Effector CD8-positive, alpha-beta T cell (primary cell): ENCODE measurements around the gene UFD1.

ENCODE experiments used
- DNase-seq: peaks from one replicate; lab custom pipeline; 2025; lab: John Stamatoyannopoulos, UW

The UFD1 gene

GRCh38 chr22:19516378-19517170 is 37.6 kb upstream of the UFD1 start:
- no peak for DNase-seq

- no peak for DNase-seq
Measured at GRCh38 chr22:19515654-19516377, 36.8 kb upstream of the UFD1 start.

- DNase-seq = no peak
Measured at GRCh38 chr22:19514831-19515565, 36.0 kb upstream of the UFD1 start.

GRCh38 chr22:19513823-19514222 is 34.8 kb upstream of the UFD1 start:
- DNase-seq = no peak

GRCh38 chr22:19510919-19511341 is 31.9 kb upstream of the UFD1 start:
- no peak for DNase-seq

GRCh38 chr22:19509923-19510322 is 30.9 kb upstream of the UFD1 start:
- DNase-seq = no peak

- DNase-seq = no peak
Measured at GRCh38 chr22:19509191-19509590, 30.2 kb upstream of the UFD1 start.

- DNase-seq = no peak
Measured at GRCh38 chr22:19508024-19508776, 29.2 kb upstream of the UFD1 start.

GRCh38 chr22:19507534-19507861 is 28.5 kb upstream of the UFD1 start:
- DNase-seq = no peak

- no peak for DNase-seq
Measured at GRCh38 chr22:19506212-19506611, 27.2 kb upstream of the UFD1 start.

- no peak for DNase-seq
Measured at GRCh38 chr22:19505735-19506126, 26.7 kb upstream of the UFD1 start.

GRCh38 chr22:19504900-19505734 is 26.1 kb upstream of the UFD1 start:
- no peak for DNase-seq

- DNase-seq = no peak
Measured at GRCh38 chr22:19503869-19504268, 24.9 kb upstream of the UFD1 start.

GRCh38 chr22:19503367-19503766 is 24.4 kb upstream of the UFD1 start:
- DNase-seq = no peak

- no peak for DNase-seq
Measured at GRCh38 chr22:19501897-19502447, 23.0 kb upstream of the UFD1 start.

- no peak for DNase-seq
Measured at GRCh38 chr22:19499880-19500242, 20.9 kb upstream of the UFD1 start.

- no peak for DNase-seq
Measured at GRCh38 chr22:19499236-19499879, 20.4 kb upstream of the UFD1 start.

GRCh38 chr22:19498866-19499190 is 19.8 kb upstream of the UFD1 start:
- no peak for DNase-seq

- DNase-seq = no peak
Measured at GRCh38 chr22:19498154-19498865, 19.3 kb upstream of the UFD1 start.

- no peak for DNase-seq
Measured at GRCh38 chr22:19497245-19497644, 18.3 kb upstream of the UFD1 start.
